Ramos (cell line): Measurements from ENCODE around the gene GRHPR.
"Not testable (repeated sequence)": the region's sequence is repeated elsewhere in the genome, so short reads cannot be mapped to it uniquely, and the experiment has no call there.

Source experiments
- in situ Hi-C: fragments of 300-500 bp; cut with MboI; formaldehyde crosslinking; loops from one replicate; pipeline ENCODE4 v1.14.3; 2022; ENCODE audit warnings: low sequenced_read_pairs; ENCODE audit not compliant: unreplicated experiment

GRHPR gene

GRCh38 chr9:37441776-37442370 is 19.4 kb downstream of the GRHPR start:
- in situ Hi-C loops: no loop called here

GRCh38 chr9:37442556-37442955 is 20.1 kb downstream of the GRHPR start:
- in situ Hi-C loops: no loop called here

- in situ Hi-C loops: no loop called here
These were observed 21.1 kb downstream of the GRHPR start for GRCh38 chr9:37443566-37443965.

GRCh38 chr9:37444890-37445289 is 22.4 kb downstream of the GRHPR start:
- in situ Hi-C loops: no loop called here

- in situ Hi-C loops: no loop called here
These were observed 23.3 kb downstream of the GRHPR start for GRCh38 chr9:37445832-37446231.

GRCh38 chr9:37446401-37446800 is 23.9 kb downstream of the GRHPR start:
- in situ Hi-C loops: no loop called here

- in situ Hi-C loops: no loop called here
These were observed 24.6 kb downstream of the GRHPR start for GRCh38 chr9:37447111-37447510.

GRCh38 chr9:37449862-37450632 is 27.6 kb downstream of the GRHPR start:
- in situ Hi-C loops: no loop called here

- in situ Hi-C loops: no loop called here
These were observed 29.1 kb downstream of the GRHPR start for GRCh38 chr9:37451628-37452027.

- in situ Hi-C loops: no loop called here
These were observed 30.1 kb downstream of the GRHPR start for GRCh38 chr9:37452611-37453010.

- in situ Hi-C loops: no loop called here
These were observed 31.3 kb downstream of the GRHPR start for GRCh38 chr9:37453827-37454226.

- in situ Hi-C loops: no loop called here
These were observed 31.7 kb downstream of the GRHPR start for GRCh38 chr9:37454238-37454637.

- in situ Hi-C loops: no loop called here
These were observed 33.6 kb downstream of the GRHPR start for GRCh38 chr9:37455884-37456647.

GRCh38 chr9:37456817-37457216 is 34.3 kb downstream of the GRHPR start:
- in situ Hi-C loops: no loop called here

GRCh38 chr9:37464006-37464405 is 41.5 kb downstream of the GRHPR start:
- in situ Hi-C loops: no loop called here

- in situ Hi-C loops: no loop called here
These were observed 42.1 kb downstream of the GRHPR start for GRCh38 chr9:37464426-37465248.

GRCh38 chr9:37465249-37466036 is 42.9 kb downstream of the GRHPR start, which contains the start of gene ZBTB5:
TSS of gene ZBTB5 (minus strand) at chr9:37465450. CDS start at chr9:37442551, 22,899 bp downstream.
- in situ Hi-C loops: no loop called here

- in situ Hi-C loops: no loop called here
These were observed 43.7 kb downstream of the GRHPR start for GRCh38 chr9:37466037-37466709.

- in situ Hi-C loops: not testable (repeated sequence)
These were observed 45.0 kb downstream of the GRHPR start for GRCh38 chr9:37467530-37467929.
